HuH-7.5 (cell line): ENCODE results near the gene SEL1L2.

Experiments used
- DNase-seq: peaks from one replicate; pipeline ENCODE4 v3.0.0; 2011; ENCODE audit warnings: low spot score

SEL1L2 gene

GRCh38 chr20:13863244-13863643 is 127.2 kb downstream of the SEL1L2 start:
- no peak for DNase-seq

- DNase-seq: no peak
Observed at GRCh38 chr20:13862245-13862644, 128.2 kb downstream of the SEL1L2 start.

- no peak for DNase-seq
Observed at GRCh38 chr20:13858871-13859270, 131.5 kb downstream of the SEL1L2 start.

DNA sequence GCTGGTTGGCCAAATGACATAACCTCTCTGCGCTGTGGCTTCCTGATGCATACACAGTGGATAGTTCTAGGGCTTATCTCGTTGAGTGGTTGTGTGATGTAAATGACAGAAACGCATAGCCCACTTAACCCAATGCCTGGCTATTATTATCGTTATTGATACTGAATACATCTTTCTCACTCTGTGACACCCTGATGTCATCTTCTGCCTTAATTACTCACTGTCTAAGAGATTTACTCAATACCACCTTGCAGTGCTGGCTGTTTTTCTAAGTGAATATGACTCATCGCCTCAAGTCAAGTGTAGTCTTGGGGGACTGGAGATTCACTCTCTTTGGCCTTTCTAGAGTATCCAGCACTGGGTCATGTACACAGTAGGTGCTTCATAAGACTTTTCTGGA is 132.0 kb downstream of the SEL1L2 start:
- no peak for DNase-seq

GRCh38 chr20:13857961-13858360 is 132.5 kb downstream of the SEL1L2 start:
- DNase-seq: no peak

DNA sequence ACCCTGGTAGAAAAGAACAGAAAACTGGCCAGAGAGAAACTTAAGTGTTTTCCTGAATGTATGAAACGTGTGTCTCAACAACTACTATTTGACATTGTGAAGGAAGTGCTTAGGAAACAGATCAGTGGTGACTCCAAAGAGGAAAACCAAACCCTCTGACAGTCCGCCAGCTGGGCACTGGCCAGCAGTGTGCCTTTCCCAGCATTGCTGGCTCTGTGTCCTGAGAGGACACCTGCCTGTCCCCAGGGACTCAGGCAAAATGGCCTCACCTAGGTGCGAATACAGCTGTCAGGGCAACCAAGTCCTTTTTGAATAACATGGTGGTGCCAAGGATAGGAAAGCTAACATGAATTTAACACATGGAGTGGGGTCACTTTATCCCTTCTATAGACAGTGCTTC is 133.1 kb downstream of the SEL1L2 start:
- no peak for DNase-seq

DNA sequence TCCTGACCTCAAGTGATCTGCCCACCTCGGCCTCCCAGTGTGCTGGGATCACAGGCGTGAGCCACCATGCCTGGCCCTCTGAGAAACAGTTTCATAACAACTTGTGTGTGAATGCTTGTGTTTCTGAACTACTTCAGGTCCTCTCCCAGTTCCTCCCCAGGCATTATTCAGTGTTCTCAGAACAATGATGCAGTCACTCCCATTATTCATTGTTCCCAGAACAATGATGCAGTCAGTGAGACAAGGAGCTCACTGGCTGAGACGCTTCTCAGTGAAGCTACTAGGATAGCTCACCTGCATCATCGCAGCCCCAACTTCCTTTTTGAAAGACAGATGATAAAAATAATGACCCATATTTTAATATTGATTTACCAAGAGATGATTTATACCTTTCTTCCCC is 134.1 kb downstream of the SEL1L2 start:
- DNase-seq: no peak

DNA sequence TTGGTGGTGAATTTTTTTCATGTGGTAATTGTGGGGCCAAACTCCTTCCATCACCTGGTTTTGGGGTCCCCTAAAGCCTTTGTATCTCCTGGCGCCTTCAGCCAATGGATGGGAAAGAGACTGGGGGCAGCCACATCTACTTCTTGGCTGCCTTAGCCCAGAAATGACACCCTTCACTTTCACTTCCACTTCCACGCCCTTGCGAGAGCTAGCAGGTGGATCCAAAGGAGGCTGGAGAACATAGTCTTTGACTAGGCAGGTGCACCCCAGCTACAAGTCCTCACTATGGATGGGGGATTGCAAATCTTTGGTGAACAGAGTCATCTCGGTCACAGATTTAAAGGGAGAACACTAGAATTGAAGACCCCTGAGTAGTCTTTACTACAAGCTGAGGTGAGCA is 134.8 kb downstream of the SEL1L2 start:
- DNase-seq: no peak

GRCh38 chr20:13852306-13852705 is 138.1 kb downstream of the SEL1L2 start:
- no peak for DNase-seq

- DNase-seq: no peak
Observed at GRCh38 chr20:13851279-13851678, 139.1 kb downstream of the SEL1L2 start.

DNA sequence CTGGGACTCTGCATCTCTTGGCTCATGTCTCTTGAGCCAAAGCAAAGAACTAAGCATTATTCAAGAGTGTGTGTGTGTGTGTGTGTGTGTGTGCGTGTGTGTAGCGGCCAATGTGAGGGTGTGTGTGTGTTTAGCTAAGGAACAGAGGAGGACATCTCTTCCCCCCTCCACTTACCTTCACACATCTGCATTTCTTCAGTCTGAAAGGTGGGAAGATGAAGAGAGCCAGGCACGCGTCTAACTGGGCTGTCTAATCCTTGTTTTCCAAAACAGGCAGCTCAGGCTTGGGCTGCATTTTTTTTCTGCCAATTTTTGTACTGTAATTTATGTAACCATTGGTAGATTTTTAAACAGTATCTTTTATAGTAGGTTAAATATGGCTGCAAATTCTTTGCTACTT is 146.1 kb downstream of the SEL1L2 start:
- DNase-seq: no peak

DNA sequence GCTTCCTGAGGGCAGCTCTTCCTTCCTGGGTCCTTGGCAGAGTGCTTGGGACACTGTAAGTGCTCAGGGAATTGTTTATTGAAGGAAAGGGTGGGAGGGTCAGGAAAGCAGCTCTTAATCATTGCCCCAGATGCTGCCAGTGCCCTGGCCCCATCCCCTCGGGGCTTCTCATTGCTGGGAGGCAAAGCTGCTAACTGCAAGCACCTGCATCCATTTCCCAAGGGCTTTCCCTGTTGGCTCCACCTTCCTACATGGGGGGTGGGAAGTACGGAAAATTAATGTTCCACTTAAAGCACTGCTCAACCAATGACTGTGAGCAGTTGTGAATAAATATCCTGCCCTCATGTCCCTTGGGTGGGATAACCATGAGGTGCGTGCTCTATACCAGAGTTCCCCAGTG is 149.2 kb downstream of the SEL1L2 start:
- DNase-seq: no peak

GRCh38 chr20:13840093-13840465 is 150.3 kb downstream of the SEL1L2 start:
- no peak for DNase-seq

GRCh38 chr20:13839421-13840092 is 150.9 kb downstream of the SEL1L2 start:
- no peak for DNase-seq

- DNase-seq: no peak
Observed at GRCh38 chr20:13838664-13839063, 151.8 kb downstream of the SEL1L2 start.

GRCh38 chr20:13831476-13831875 is 158.9 kb downstream of the SEL1L2 start:
- DNase-seq: no peak

DNA sequence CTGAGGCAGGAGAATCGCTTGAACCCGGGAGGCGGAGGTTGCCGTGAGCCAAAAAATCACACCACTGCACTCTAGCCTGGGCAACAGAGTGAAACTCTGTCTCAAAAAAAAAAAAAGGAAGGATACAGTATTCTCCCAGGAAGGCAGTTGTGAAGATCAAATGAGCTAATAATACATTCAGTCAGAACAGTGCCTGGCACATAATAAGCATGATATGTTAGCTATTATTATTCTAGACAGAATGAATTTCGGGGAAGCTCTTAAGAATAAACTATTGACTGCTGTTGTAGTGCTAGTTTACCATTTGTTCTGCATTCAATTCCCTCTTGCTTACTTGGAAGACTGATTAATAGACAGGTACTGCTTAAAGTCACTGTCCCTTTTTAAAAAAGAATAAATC is 164.9 kb downstream of the SEL1L2 start:
- DNase-seq: no peak

GRCh38 chr20:13824459-13824858 is 166.0 kb downstream of the SEL1L2 start:
- DNase-seq: no peak

- DNase-seq: no peak
Observed at GRCh38 chr20:13822459-13822858, 168.0 kb downstream of the SEL1L2 start.

- DNase-seq: no peak
Observed at GRCh38 chr20:13821876-13822275, 168.5 kb downstream of the SEL1L2 start.

DNA sequence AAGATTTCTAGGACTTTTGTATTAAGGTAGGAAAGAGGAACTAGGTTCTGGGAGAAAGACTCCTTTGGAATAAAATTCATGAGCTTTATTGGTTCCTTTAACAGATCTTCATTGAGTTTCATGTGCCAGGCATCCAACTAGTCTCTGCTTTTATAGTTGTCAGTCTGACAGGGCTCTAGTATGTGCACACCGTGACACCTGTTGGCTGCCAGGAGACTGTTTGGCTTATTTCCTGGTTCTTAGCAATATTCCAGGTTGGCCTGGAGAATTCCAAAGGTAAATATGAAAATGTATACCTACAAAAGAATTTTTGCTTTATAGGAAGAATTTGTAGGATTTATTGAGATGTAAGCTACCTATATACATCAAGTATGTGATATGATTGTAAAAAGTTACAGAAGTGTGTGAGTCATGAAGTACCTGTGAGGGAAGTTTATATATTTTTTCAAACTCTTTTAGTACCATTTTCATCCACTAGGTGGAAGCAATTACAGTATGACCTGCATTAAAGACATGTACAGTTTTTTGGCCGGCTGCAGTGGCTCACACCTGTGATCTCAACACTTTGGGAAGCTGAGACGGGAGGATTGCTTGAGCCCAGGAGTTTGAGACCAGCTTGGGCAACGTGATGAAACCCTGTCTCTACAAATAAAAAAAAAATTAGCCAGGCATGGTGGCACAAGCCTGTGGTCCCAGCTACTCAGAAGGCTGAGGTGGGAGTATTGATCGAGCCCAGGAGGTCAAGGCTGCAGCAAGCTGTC is 170.3 kb downstream of the SEL1L2 start:
- peak; percentile 33 for DNase-seq

GRCh38 chr20:13817342-13817741 is 173.1 kb downstream of the SEL1L2 start:
- no peak for DNase-seq

GRCh38 chr20:13816757-13817156 is 173.7 kb downstream of the SEL1L2 start:
- DNase-seq: no peak

DNA sequence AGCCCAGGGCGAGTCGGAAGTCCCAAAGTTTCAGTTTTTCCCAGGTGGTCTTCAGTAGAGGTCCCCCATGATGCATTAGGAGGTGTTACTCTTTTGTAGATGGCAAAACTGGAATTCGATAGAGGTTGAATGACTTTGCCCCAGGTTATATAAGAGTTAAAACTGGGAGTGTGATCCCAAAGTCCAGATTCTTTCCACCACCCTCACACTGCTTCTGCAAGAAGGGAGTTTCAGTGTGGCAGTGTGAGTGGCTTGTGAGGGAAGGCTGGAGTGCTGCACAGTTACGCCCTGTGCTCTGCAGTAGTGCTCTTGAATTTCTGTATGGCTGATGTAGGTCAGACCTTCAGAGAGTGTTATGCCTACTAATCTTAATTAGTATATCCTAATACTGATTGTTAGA is 175.7 kb downstream of the SEL1L2 start:
- no peak for DNase-seq
